A549 (cell line): ENCODE data around the gene ZSCAN2. TPM values are rescaled to one million over a fixed set of nuclear protein-coding genes. Genes with fewer than 3 reads are reported as not detected.
"Not testable (repeated sequence)": the region's sequence is repeated elsewhere in the genome, so short reads cannot be mapped to it uniquely, and the experiment has no call there.

Source experiments
- ATAC-seq, 2 experiments: fragments of 200-7000 bp in 1 of 2; fragments of >200 bp in 1 of 2; cut with Nextera tagmentation in 1 of 2; cut with Tn5 transposase in 1 of 2; 3 replicates each; pipeline versions ENCODE4 v1.8.0 to v1.9.1; 2018 to 2020; ENCODE audit warnings: mild to moderate bottlenecking in 1 of 2, moderate library complexity in 1 of 2
- CTCF ChIA-PET: fragments of 300-600 bp; sonication (Branson Sonifier 250); formaldehyde crosslinking; extraction: SDS; loops from one replicate; lab custom pipeline; 2021; ENCODE audit warnings: antibody characterized with exemption, inconsistent platforms; lab: Yijun Ruan, JAX
- POLR2A ChIA-PET: fragments of 350-600 bp; formaldehyde crosslinking; extraction: SDS; loops from one replicate; lab custom pipeline; 2021; ENCODE audit warnings: antibody characterized with exemption, inconsistent platforms; lab: Yijun Ruan, JAX
- DNase-seq, 2 experiments: peaks; one replicate each; pipeline versions ENCODE4 v3.0.0 to v3.0.0-alpha.2; 2011 to 2016; ENCODE audit warnings: low read depth in 1 of 2, low spot score in 1 of 2
- FAIRE-seq: peaks from 2 replicates; lab custom pipeline; 2011; peaks lifted over from hg19 to GRCh38; lab: Jason Lieb, UNC
- H3K27ac ChIP-seq, 2 experiments: fragments of >200 bp; sonication (Bioruptor Twin); formaldehyde crosslinking; 3 replicates each; pipeline ENCODE4 v1.5.1; 2016 to 2017
- H3K4me1 ChIP-seq: fragments of >200 bp; sonication (Bioruptor Twin); formaldehyde crosslinking; 3 replicates; pipeline ENCODE4 v1.6.1; 2016
- H3K4me2 ChIP-seq: fragments of >200 bp; sonication (Bioruptor Twin); formaldehyde crosslinking; 3 replicates; pipeline ENCODE4 v1.6.1; 2016
- H3K4me3 ChIP-seq: fragments of >200 bp; sonication (Bioruptor Twin); formaldehyde crosslinking; 3 replicates; pipeline ENCODE4 v1.5.1; 2016
- H3K9me3 ChIP-seq: fragments of >200 bp; sonication (Bioruptor Twin); formaldehyde crosslinking; 3 replicates; pipeline ENCODE4 v1.6.1; 2016
- BCL3 ChIP-seq: fragments of >200 bp; sonication (Bioruptor Twin); formaldehyde crosslinking; IDR thresholded peaks from 3 replicates; pipeline ENCODE4 v1.6.1; 2016
- CBX2 ChIP-seq: fragments of 200-600 bp; sonication (generic); IDR thresholded peaks from 2 replicates; pipeline ENCODE4 v1.6.1; 2016; ENCODE audit warnings: low read depth, mild to moderate bottlenecking, borderline replicate concordance
- CEBPB ChIP-seq, 2 experiments: fragments of >200 bp in 1 of 2; sonication (Bioruptor Twin) in 1 of 2; formaldehyde crosslinking in 1 of 2; IDR thresholded peaks; 2 replicates each; pipeline ENCODE4 v1.6.1; 2012 to 2016
- CHD2 ChIP-seq: fragments of 150-350 bp; IDR thresholded peaks from 2 replicates; pipeline ENCODE4 v1.6.1; 2014; ENCODE audit warnings: low read length; ENCODE audit not compliant: partially characterized antibody
- CHD4 ChIP-seq: fragments of 200-600 bp; sonication (generic); IDR thresholded peaks from 2 replicates; pipeline ENCODE4 v1.6.1; 2016; ENCODE audit warnings: antibody characterized with exemption, mild to moderate bottlenecking, borderline replicate concordance
- EHF ChIP-seq: fragments of 250-450 bp; sonication (Bioruptor Pico); IDR thresholded peaks from 2 replicates; pipeline ENCODE4 v1.5.0; 2020; ENCODE audit warnings: mild to moderate bottlenecking
- EP300 ChIP-seq, 2 experiments: fragments of >200 bp; sonication (Bioruptor Twin); formaldehyde crosslinking; IDR thresholded peaks; 2 replicates in 1 of 2; 3 replicates in 1 of 2; pipeline ENCODE4 v1.6.1; 2016 to 2017
- ESRRA ChIP-seq: fragments of 150-350 bp; IDR thresholded peaks from 2 replicates; pipeline ENCODE4 v1.6.1; 2014; ENCODE audit warnings: mild to moderate bottlenecking, low read length, borderline replicate concordance
- FOSL2 ChIP-seq, 2 experiments: fragments of 450-650 bp in 1 of 2; fragments of >200 bp in 1 of 2; sonication (Bioruptor Twin) in 1 of 2; formaldehyde crosslinking; IDR thresholded peaks; 2 replicates each; pipeline versions ENCODE4 v1.5.0 to v1.6.1; 2016 to 2020; ENCODE audit warnings: mild to moderate bottlenecking in 1 of 2, moderate library complexity in 1 of 2
- GATA3 ChIP-seq: IDR thresholded peaks from 2 replicates; pipeline ENCODE4 v1.6.1; 2012; ENCODE audit warnings: borderline replicate concordance
- HDAC2 ChIP-seq: fragments of 200-600 bp; sonication (generic); IDR thresholded peaks from 2 replicates; pipeline ENCODE4 v1.6.1; 2016
- HES2 ChIP-seq: fragments of >200 bp; sonication (Bioruptor Twin); formaldehyde crosslinking; IDR thresholded peaks from 2 replicates; pipeline ENCODE4 v1.6.1; 2016
- HOXB5 ChIP-seq: fragments of 250-450 bp; sonication (Bioruptor Pico); IDR thresholded peaks from 2 replicates; pipeline ENCODE4 v1.5.0; 2020; ENCODE audit warnings: mild to moderate bottlenecking, moderate library complexity
- JUN ChIP-seq, 2 experiments: fragments of >200 bp; sonication (Bioruptor Twin); formaldehyde crosslinking; IDR thresholded peaks; 2 replicates in 1 of 2; 3 replicates in 1 of 2; pipeline ENCODE4 v1.6.1; 2016 to 2017
- JUNB ChIP-seq: fragments of >200 bp; sonication (Bioruptor Twin); formaldehyde crosslinking; IDR thresholded peaks from 2 replicates; pipeline ENCODE4 v1.6.1; 2016
- KDM1A ChIP-seq: fragments of 200-600 bp; sonication (generic); IDR thresholded peaks from 2 replicates; pipeline ENCODE4 v1.6.1; 2016; ENCODE audit warnings: low read depth, mild to moderate bottlenecking
- KDM5A ChIP-seq: fragments of 200-600 bp; sonication (generic); IDR thresholded peaks from 2 replicates; pipeline ENCODE4 v1.6.1; 2016; ENCODE audit warnings: antibody characterized with exemption, mild to moderate bottlenecking
- MAFK ChIP-seq: fragments of 450-650 bp; IDR thresholded peaks from 2 replicates; pipeline ENCODE4 v1.6.1; 2014; ENCODE audit not compliant: partially characterized antibody
- MAX ChIP-seq: IDR thresholded peaks from 2 replicates; pipeline ENCODE4 v1.6.1; 2012
- NFE2L2 ChIP-seq: fragments of 150-350 bp; conservative IDR thresholded peaks from 2 replicates; pipeline ENCODE4 v1.6.1; 2014; ENCODE audit warnings: low read length
- NPAS2 ChIP-seq: fragments of 250-450 bp; sonication (Bioruptor Pico); IDR thresholded peaks from 2 replicates; pipeline ENCODE4 v1.8.0; 2022; ENCODE audit warnings: mild to moderate bottlenecking, moderate library complexity, borderline replicate concordance
- PHF8 ChIP-seq: fragments of 200-600 bp; sonication (generic); IDR thresholded peaks from 2 replicates; pipeline ENCODE4 v1.6.1; 2016; ENCODE audit warnings: low read depth, mild to moderate bottlenecking, antibody characterized with exemption, moderate library complexity, borderline replicate concordance
- POLR2A ChIP-seq: IDR thresholded peaks from 2 replicates; pipeline ENCODE4 v1.6.1; 2012; ENCODE audit warnings: mild to moderate bottlenecking, low read length
- RARB ChIP-seq: fragments of 250-450 bp; sonication (Bioruptor Pico); IDR thresholded peaks from 2 replicates; pipeline ENCODE4 v1.8.0; 2021; ENCODE audit warnings: mild to moderate bottlenecking, moderate library complexity
- RCOR1 ChIP-seq: fragments of 150-350 bp; IDR thresholded peaks from 2 replicates; pipeline ENCODE4 v1.6.1; 2014; ENCODE audit warnings: antibody characterized with exemption, low read length, low read depth
- REST ChIP-seq: fragments of 200-600 bp; sonication (generic); IDR thresholded peaks from 2 replicates; pipeline ENCODE4 v1.6.1; 2016; ENCODE audit warnings: antibody characterized with exemption, mild to moderate bottlenecking, moderate library complexity
- RFX5 ChIP-seq: fragments of 450-650 bp; IDR thresholded peaks from 2 replicates; pipeline ENCODE4 v1.7.1; 2014; ENCODE audit warnings: antibody characterized with exemption, mild to moderate bottlenecking, moderate library complexity
- SMC3 ChIP-seq: fragments of >200 bp; sonication (Bioruptor Twin); formaldehyde crosslinking; IDR thresholded peaks from 3 replicates; pipeline ENCODE4 v1.6.1; 2018; ENCODE audit warnings: inconsistent platforms
- SREBF2 ChIP-seq: fragments of 450-650 bp; IDR thresholded peaks from 2 replicates; pipeline ENCODE4 v1.6.1; 2014; ENCODE audit warnings: mild to moderate bottlenecking, moderate library complexity
- ZC3H11A ChIP-seq: fragments of 450-650 bp; IDR thresholded peaks from 2 replicates; pipeline ENCODE4 v1.6.1; 2014; ENCODE audit warnings: antibody characterized with exemption, mild to moderate bottlenecking
- ZNF302 ChIP-seq: fragments of 250-450 bp; sonication (Bioruptor Pico); IDR thresholded peaks from 2 replicates; pipeline ENCODE4 v1.9.0; 2021; ENCODE audit warnings: inconsistent platforms, mild to moderate bottlenecking, moderate library complexity
- WGBS: methylation state at CpG from one replicate; pipeline ENCODE4 v1.1.6; 2017; ENCODE audit errors: missing lambda C conversion rate; 5-methylcytosine and 5-hydroxymethylcytosine counted together
- polyA minus RNA-seq: library from RNA; depleted of rRNA, polyadenylated mRNA; stranded (reverse); fragments of >200 nt; gene quantifications from 2 replicates; pipeline ENCODE4 v1.2.3, GENCODE V29; 2011; rRNA and poly(A)+ RNA removed
- polyA plus RNA-seq, 4 experiments: library from polyadenylated mRNA; depleted of rRNA in 3 of 4; stranded (reverse); fragments of >200 nt; fragmentation: RNase III in 1 of 4; extraction: RNeasy Plus Mini Kit Qiagen cat#74134 plus additional on column Dnase treatment in 1 of 4; gene quantifications; 2 replicates in 3 of 4; 3 replicates in 1 of 4; pipeline ENCODE4 v1.2.3, GENCODE V29; 2011 to 2017

ZSCAN2 gene
- 16.2 and 16.5 TPM in 2 replicates for polyA plus RNA-seq (2011; rRNA removed)
- polyA plus RNA-seq (2012; cell fraction: cytosol; rRNA removed), result 17.8 and 17.9 TPM in 2 replicates
- 10.7 and 13.1 TPM in 2 replicates for polyA plus RNA-seq (2012; cell fraction: nucleus; rRNA removed)
- 14.9 to 17.5 TPM (median 17.2 TPM) in 3 replicates for polyA plus RNA-seq (2017; fragmentation: RNase III; extraction: RNeasy Plus Mini Kit Qiagen cat#74134 plus additional on column Dnase treatment)
- polyA minus RNA-seq, result 15.0 and 21.1 TPM in 2 replicates

GRCh38 chr15:84600687-84601554, at the start of gene ZSCAN2:
TSS of gene ZSCAN2 (plus strand) at chr15:84601009. CDS start at chr15:84603928, 2,919 bp downstream.
- H3K4me1 ChIP-seq, result peaks cover 25% of the 10 kb centered on the region
- peak within 1 kb of the TSS; percentile 87 for H3K4me2 ChIP-seq
- H3K4me3 ChIP-seq, result peak within 1 kb of the TSS; percentile 72
- 3% methylated on average over 46 of the region's 68 CpGs for WGBS
- H3K27ac ChIP-seq, result peak within 1 kb of the TSS; percentile 78 to 88
- no peak for TF ChIP-seq KDM5A
- peak; percentile 36 for TF ChIP-seq POLR2A
- no peak for TF ChIP-seq FOSL2 (IDR thresholded peaks at IDR 0.05)
- TF ChIP-seq FOSL2 (CRISPR knock-in tag; IDR thresholded peaks at IDR 0.05), result no peak
- TF ChIP-seq RFX5, result no peak
- TF ChIP-seq CBX2, result no peak
- no peak for TF ChIP-seq EP300 (IDR thresholded peaks at IDR 0.05)
- TF ChIP-seq EHF, result no peak
- no peak for TF ChIP-seq HOXB5 (CRISPR knock-in tag)
- TF ChIP-seq ZNF302, result no peak
- no peak for TF ChIP-seq ESRRA
- TF ChIP-seq GATA3, result 0 out of 2 replicates have a peak, but pooled peaks have one; percentile 5
- 0 out of 2 replicates have a peak, but pooled peaks have one; percentile 52 for TF ChIP-seq CHD4
- TF ChIP-seq CHD2, result no peak
- TF ChIP-seq RCOR1, result no peak
- peak; percentile 53; the same call in 1 of the 2 replicates for TF ChIP-seq MAX
- TF ChIP-seq SREBF2, result no peak
- peak; percentile 86 for TF ChIP-seq HDAC2
- TF ChIP-seq HES2, result no peak
- TF ChIP-seq NPAS2 (CRISPR knock-in tag), result no peak
- TF ChIP-seq CEBPB (IDR thresholded peaks at IDR 0.05), result no peak
- no peak for TF ChIP-seq SMC3
- TF ChIP-seq KDM1A, result 0 out of 2 replicates have a peak, but pooled peaks have one; percentile 81
- peak; percentile 52; the same call in 1 of the 3 replicates for TF ChIP-seq BCL3
- TF ChIP-seq REST, result no peak
- TF ChIP-seq MAFK, result peak; percentile 90
- no peak for TF ChIP-seq JUNB
- peak; percentile 72 for TF ChIP-seq PHF8
- TF ChIP-seq ZC3H11A, result 0 out of 2 replicates have a peak, but pooled peaks have one; percentile 0
- TF ChIP-seq RARB (CRISPR knock-in tag), result no peak
- TF ChIP-seq JUN (IDR thresholded peaks at IDR 0.05), result peak in 1 of 2 experiments; percentile 50; a peak in 1 of 5 replicates
- TF ChIP-seq NFE2L2, result no peak
- DNase-seq (peak; percentile 95 to 99), FAIRE-seq (peak; percentile 79), ATAC-seq (peak; percentile 97 to 98)
- ChIA-PET POLR2A (interaction anchor here (0.6 to 2.1 kb wide), 9 partner anchors 11 to 380 kb away, joined by 3 to 16 read pairs (median 3); partner anchors contain the start of genes NMB, SEC11A and WDR73), CTCF (interaction anchor here (0.7 to 4.2 kb wide), 16 partner anchors 10 to 568 kb away, joined by 3 to 57 read pairs (median 4); no protein-coding TSS in a partner anchor)
- H3K9me3 ChIP-seq, result no peaks in the 10 kb centered on the region

GRCh38 chr15:84551624-84552023, 49.2 kb upstream of the ZSCAN2 start:
- H3K27ac ChIP-seq, H3K4me3 ChIP-seq, POLR2A ChIA-PET, H3K4me1 ChIP-seq, H3K4me2 ChIP-seq, DNase-seq, FAIRE-seq, ATAC-seq: not testable (repeated sequence)
- H3K9me3 ChIP-seq, result peaks cover 11% of the 10 kb centered on the region
- WGBS, result 97% methylated on average over 2 of the region's 2 CpGs
- CTCF ChIA-PET, result interaction anchor here (0.8 to 3.7 kb wide), 3 partner anchors 11 to 36 kb away, joined by 3 to 15 read pairs (median 4); no protein-coding TSS in a partner anchor
